ENCODE results near the gene SLC9A9.

DNA sequence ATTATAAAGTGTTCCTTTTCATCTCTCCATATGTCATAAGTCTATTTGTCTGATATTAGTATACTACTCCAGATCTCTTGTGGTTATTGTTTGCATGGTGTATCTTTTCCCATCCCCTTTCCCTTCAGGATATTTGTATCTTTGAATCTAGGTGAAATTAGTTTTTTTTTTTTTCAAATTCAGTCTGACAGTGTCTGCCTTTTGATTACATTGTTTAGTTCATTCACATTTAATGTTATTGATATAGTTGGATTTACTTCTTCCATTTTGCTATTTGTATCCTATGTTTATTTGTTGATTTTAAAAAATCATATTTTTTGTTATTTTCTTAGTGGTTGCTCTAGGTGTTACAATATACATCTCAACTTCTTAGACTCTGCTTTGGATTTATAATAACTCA lies 445.7 kb downstream of the SLC9A9 start:
- TF ChIP-seq, protein P1, sequence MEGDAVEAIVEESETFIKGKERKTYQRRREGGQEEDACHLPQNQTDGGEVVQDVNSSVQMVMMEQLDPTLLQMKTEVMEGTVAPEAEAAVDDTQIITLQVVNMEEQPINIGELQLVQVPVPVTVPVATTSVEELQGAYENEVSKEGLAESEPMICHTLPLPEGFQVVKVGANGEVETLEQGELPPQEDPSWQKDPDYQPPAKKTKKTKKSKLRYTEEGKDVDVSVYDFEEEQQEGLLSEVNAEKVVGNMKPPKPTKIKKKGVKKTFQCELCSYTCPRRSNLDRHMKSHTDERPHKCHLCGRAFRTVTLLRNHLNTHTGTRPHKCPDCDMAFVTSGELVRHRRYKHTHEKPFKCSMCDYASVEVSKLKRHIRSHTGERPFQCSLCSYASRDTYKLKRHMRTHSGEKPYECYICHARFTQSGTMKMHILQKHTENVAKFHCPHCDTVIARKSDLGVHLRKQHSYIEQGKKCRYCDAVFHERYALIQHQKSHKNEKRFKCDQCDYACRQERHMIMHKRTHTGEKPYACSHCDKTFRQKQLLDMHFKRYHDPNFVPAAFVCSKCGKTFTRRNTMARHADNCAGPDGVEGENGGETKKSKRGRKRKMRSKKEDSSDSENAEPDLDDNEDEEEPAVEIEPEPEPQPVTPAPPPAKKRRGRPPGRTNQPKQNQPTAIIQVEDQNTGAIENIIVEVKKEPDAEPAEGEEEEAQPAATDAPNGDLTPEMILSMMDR (IDR thresholded peaks at IDR 0.05; ENCODE audit: low read depth, low read length) = no peak
- TF ChIP-seq EZH2phosphoT487 (IDR thresholded peaks at IDR 0.05; ENCODE audit: low read depth) = no peak
